HepG2 (cell line): ENCODE measurements around the gene IL1B. TPM values are rescaled to one million over a fixed set of nuclear protein-coding genes. Genes with fewer than 3 reads are reported as not detected.

ENCODE experiments used
- FOXC1 ChIP-seq: sonication (generic); formaldehyde crosslinking; IDR thresholded peaks from 2 replicates; pipeline ENCODE4 v1.8.0; 2022; ENCODE audit warnings: mild to moderate bottlenecking, missing genetic modification reagents, borderline replicate concordance
- GTF2F1 ChIP-seq: fragments of 150-350 bp; IDR thresholded peaks from 2 replicates; pipeline ENCODE4 v1.6.1; 2014; ENCODE audit warnings: low read length
- HMG20A ChIP-seq: IDR thresholded peaks from 2 replicates; pipeline ENCODE4 v1.6.1; 2016; ENCODE audit warnings: borderline replicate concordance
- HNRNPL ChIP-seq: fragments of 200-400 bp; formaldehyde crosslinking; IDR thresholded peaks from 2 replicates; pipeline ENCODE4 v1.6.1; 2017; ENCODE audit warnings: mild to moderate bottlenecking, low read depth, low read length
- ISX ChIP-seq: sonication (generic); formaldehyde crosslinking; conservative IDR thresholded peaks from 2 replicates; pipeline ENCODE4 v1.5.0; 2020; ENCODE audit warnings: missing genetic modification reagents
- KAT8 ChIP-seq: IDR thresholded peaks from 2 replicates; pipeline ENCODE4 v1.6.1; 2016; ENCODE audit warnings: missing genetic modification reagents, missing compliant biosample characterization
- NPAS2 ChIP-seq: sonication (generic); formaldehyde crosslinking; IDR thresholded peaks from 2 replicates; pipeline ENCODE4 v1.8.0; 2022; ENCODE audit warnings: mild to moderate bottlenecking, missing genetic modification reagents, borderline replicate concordance
- REPIN1 ChIP-seq: sonication (generic); formaldehyde crosslinking; IDR thresholded peaks from 2 replicates; pipeline ENCODE4 v1.8.0; 2022; ENCODE audit warnings: missing genetic modification reagents, low read depth, mild to moderate bottlenecking, borderline replicate concordance
- ZBTB1 ChIP-seq: sonication (generic); formaldehyde crosslinking; IDR thresholded peaks from 2 replicates; pipeline ENCODE4 v1.4.0; 2020; ENCODE audit warnings: missing genetic modification reagents, borderline replicate concordance
- ZNF350 ChIP-seq: sonication (generic); formaldehyde crosslinking; IDR thresholded peaks from 2 replicates; pipeline ENCODE4 v1.4.0; 2020; ENCODE audit warnings: mild to moderate bottlenecking, low read depth, missing genetic modification reagents, borderline replicate concordance
- ZNF451 ChIP-seq: sonication (generic); formaldehyde crosslinking; IDR thresholded peaks from 2 replicates; pipeline ENCODE4 v1.5.0; 2020; ENCODE audit warnings: mild to moderate bottlenecking, missing genetic modification reagents
- ZNF510 ChIP-seq: sonication (generic); formaldehyde crosslinking; IDR thresholded peaks from 2 replicates; pipeline ENCODE4 v1.4.0; 2020; ENCODE audit warnings: low read depth, mild to moderate bottlenecking, missing genetic modification reagents
- ZNF709 ChIP-seq: sonication (generic); formaldehyde crosslinking; IDR thresholded peaks from 2 replicates; pipeline ENCODE4 v1.5.0; 2020; ENCODE audit warnings: mild to moderate bottlenecking, missing genetic modification reagents
- polyA plus RNA-seq, 8 experiments: library from polyadenylated mRNA; depleted of rRNA in 3 of 8; stranded (reverse) in 7 of 8; unstranded in 1 of 8; fragments of >200 nt; fragmentation: Illumina TruSeq in 4 of 8; extraction: Trizol in 4 of 8; gene quantifications; 2 replicates each; pipeline versions ENCODE4 v1.2.1 to v1.2.3, GENCODE V29; 2011 to 2016; ENCODE audit warnings: low read depth in 4 of 8, missing spikeins in 1 of 8, mixed read lengths in 1 of 8; ENCODE audit not compliant: insufficient read depth in 1 of 8
- total RNA-seq, 5 experiments: library from RNA; depleted of rRNA; stranded (reverse); fragments of >200 nt; fragmentation: Illumina TruSeq; extraction: Trizol; gene quantifications; 2 replicates each; pipeline ENCODE4 v1.2.3, GENCODE V29; 2016; ENCODE audit warnings: low read depth in 1 of 5
- TF ChIP-seq, protein P1 (sequence below): sonication (generic); formaldehyde crosslinking; IDR thresholded peaks from 2 replicates; pipeline ENCODE4 v1.5.0; 2020; ENCODE audit warnings: mild to moderate bottlenecking, missing genetic modification reagents
- TF ChIP-seq, protein P2 (sequence below): sonication (generic); formaldehyde crosslinking; IDR thresholded peaks from 2 replicates; pipeline ENCODE4 v1.9.0; 2022; ENCODE audit warnings: low read depth, missing genetic modification reagents
- TF ChIP-seq, protein P3 (sequence below): sonication (generic); formaldehyde crosslinking; IDR thresholded peaks from 2 replicates; pipeline ENCODE4 v1.4.0; 2020; ENCODE audit warnings: missing genetic modification reagents, mild to moderate bottlenecking, borderline replicate concordance
- TF ChIP-seq, protein P4 (sequence below): IDR thresholded peaks from 2 replicates; pipeline ENCODE4 v1.6.1; 2018; ENCODE audit warnings: missing genetic modification reagents
- TF ChIP-seq, protein P5 (sequence below): sonication (generic); formaldehyde crosslinking; IDR thresholded peaks from 2 replicates; pipeline ENCODE4 v1.8.1; 2023; ENCODE audit warnings: mild to moderate bottlenecking, inconsistent platforms, moderate library complexity, missing genetic modification reagents, borderline replicate concordance

The IL1B gene
- total and polyA plus RNA-seq, 2 of the 13 experiments (the other 11 are each of a cell fraction or from before 2014, with no cell fraction given) = 0.18 TPM; not detected in 1

DNA sequence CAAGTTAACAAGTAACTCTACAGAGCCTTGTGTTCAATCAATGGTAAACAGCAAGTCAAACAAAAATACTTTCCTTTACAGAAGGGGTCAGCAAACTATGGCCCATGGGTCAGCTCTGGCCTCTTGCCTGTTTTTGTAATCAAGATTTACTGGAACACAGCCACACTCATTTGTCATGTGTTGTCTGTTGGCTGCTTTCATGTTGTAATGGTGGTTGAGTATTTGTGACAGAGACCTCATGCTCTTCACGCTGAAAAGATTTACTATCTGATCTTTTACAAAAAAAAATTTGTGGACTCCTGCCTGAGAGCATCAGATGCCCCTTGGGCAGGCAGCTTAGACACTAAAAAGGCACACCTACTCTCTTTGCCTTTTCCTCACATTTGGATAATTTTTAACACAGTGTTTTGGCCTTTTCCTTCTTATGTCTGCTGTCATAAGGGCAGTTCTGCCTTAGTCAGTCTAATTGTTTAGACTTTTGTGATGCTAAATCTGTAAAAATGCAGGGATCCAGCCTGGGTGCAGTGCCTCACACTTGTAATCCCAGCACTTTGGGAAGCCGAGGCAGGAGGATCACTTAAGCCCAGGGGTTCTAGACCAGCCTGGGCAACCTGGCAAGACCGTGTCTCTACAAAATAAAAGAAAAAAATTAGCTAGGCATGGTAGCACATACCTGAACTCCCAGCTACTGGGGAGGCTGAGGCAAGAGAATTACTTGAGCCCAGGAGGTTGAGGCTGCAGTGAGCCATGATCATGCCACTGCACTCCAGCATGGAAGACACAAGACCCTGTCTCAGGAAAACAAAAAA lies 18.3 kb downstream of the IL1B start (continued):
- TF ChIP-seq ZNF510 (CRISPR knock-in tag) (0 out of 2 replicates have a peak, but pooled peaks have one; percentile 24), NPAS2 (no peak), ZNF350 (CRISPR knock-in tag) (peak; percentile 76), HNRNPL (no peak), KAT8 (CRISPR knock-in tag) (peak; percentile 89), GTF2F1 (no peak), REPIN1 (peak; percentile 74; the same call in 1 of the 2 replicates), ISX (CRISPR knock-in tag) (no peak), HMG20A (peak; percentile 100), ZNF451 (no peak), ZNF709 (peak; percentile 81; the same call in 1 of the 2 replicates), FOXC1 (CRISPR knock-in tag) (no peak; the same call in 1 of the 2 replicates), ZBTB1 (CRISPR knock-in tag) (no peak)
- TF ChIP-seq, protein P1, sequence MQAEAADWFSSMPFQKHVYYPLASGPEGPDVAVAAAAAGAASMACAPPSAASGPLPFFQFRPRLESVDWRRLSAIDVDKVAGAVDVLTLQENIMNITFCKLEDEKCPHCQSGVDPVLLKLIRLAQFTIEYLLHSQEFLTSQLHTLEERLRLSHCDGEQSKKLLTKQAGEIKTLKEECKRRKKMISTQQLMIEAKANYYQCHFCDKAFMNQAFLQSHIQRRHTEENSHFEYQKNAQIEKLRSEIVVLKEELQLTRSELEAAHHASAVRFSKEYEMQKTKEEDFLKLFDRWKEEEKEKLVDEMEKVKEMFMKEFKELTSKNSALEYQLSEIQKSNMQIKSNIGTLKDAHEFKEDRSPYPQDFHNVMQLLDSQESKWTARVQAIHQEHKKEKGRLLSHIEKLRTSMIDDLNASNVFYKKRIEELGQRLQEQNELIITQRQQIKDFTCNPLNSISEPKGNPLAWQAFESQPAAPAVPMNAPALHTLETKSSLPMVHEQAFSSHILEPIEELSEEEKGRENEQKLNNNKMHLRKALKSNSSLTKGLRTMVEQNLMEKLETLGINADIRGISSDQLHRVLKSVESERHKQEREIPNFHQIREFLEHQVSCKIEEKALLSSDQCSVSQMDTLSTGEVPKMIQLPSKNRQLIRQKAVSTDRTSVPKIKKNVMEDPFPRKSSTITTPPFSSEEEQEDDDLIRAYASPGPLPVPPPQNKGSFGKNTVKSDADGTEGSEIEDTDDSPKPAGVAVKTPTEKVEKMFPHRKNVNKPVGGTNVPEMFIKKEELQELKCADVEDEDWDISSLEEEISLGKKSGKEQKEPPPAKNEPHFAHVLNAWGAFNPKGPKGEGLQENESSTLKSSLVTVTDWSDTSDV (CRISPR knock-in tag) = no peak
- TF ChIP-seq, protein P2, sequence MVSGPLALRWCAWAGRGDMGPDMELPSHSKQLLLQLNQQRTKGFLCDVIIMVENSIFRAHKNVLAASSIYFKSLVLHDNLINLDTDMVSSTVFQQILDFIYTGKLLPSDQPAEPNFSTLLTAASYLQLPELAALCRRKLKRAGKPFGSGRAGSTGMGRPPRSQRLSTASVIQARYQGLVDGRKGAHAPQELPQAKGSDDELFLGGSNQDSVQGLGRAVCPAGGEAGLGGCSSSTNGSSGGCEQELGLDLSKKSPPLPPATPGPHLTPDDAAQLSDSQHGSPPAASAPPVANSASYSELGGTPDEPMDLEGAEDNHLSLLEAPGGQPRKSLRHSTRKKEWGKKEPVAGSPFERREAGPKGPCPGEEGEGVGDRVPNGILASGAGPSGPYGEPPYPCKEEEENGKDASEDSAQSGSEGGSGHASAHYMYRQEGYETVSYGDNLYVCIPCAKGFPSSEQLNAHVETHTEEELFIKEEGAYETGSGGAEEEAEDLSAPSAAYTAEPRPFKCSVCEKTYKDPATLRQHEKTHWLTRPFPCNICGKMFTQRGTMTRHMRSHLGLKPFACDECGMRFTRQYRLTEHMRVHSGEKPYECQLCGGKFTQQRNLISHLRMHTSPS (CRISPR knock-in tag) = peak; percentile 79; the same call in 1 of the 2 replicates
- TF ChIP-seq, protein P3, sequence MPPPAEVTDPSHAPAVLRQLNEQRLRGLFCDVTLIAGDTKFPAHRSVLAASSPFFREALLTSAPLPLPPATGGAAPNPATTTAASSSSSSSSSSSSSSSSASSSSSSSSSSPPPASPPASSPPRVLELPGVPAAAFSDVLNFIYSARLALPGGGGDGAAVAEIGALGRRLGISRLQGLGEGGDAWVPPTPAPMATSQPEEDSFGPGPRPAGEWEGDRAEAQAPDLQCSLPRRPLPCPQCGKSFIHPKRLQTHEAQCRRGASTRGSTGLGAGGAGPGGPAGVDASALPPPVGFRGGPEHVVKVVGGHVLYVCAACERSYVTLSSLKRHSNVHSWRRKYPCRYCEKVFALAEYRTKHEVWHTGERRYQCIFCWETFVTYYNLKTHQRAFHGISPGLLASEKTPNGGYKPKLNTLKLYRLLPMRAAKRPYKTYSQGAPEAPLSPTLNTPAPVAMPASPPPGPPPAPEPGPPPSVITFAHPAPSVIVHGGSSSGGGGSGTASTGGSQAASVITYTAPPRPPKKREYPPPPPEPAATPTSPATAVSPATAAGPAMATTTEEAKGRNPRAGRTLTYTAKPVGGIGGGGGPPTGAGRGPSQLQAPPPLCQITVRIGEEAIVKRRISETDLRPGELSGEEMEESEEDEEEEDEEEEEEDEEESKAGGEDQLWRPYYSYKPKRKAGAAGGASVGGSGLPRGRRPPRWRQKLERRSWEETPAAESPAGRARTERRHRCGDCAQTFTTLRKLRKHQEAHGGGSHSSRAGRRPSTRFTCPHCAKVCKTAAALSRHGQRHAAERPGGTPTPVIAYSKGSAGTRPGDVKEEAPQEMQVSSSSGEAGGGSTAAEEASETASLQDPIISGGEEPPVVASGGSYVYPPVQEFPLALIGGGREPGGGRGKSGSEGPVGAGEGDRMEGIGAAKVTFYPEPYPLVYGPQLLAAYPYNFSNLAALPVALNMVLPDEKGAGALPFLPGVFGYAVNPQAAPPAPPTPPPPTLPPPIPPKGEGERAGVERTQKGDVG (CRISPR knock-in tag) = 0 out of 2 replicates have a peak, but pooled peaks have one; percentile 37
- TF ChIP-seq, protein P4, sequence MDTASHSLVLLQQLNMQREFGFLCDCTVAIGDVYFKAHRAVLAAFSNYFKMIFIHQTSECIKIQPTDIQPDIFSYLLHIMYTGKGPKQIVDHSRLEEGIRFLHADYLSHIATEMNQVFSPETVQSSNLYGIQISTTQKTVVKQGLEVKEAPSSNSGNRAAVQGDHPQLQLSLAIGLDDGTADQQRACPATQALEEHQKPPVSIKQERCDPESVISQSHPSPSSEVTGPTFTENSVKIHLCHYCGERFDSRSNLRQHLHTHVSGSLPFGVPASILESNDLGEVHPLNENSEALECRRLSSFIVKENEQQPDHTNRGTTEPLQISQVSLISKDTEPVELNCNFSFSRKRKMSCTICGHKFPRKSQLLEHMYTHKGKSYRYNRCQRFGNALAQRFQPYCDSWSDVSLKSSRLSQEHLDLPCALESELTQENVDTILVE = peak; percentile 92
- TF ChIP-seq, protein P5, sequence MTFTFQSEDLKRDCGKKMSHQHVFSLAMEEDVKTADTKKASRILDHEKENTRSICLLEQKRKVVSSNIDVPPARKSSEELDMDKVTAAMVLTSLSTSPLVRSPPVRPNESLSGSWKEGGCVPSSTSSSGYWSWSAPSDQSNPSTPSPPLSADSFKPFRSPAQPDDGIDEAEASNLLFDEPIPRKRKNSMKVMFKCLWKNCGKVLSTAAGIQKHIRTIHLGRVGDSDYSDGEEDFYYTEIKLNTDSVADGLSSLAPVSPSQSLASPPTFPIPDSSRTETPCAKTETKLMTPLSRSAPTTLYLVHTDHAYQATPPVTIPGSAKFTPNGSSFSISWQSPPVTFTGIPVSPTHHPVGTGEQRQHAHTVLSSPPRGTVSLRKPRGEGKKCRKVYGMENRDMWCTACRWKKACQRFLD (CRISPR knock-in tag) = no peak
